ENCODE data around the gene STX8. TPM values are rescaled to one million over a fixed set of nuclear protein-coding genes. Genes with fewer than 3 reads are reported as not detected.
"Not testable (repeated sequence)": the region's sequence is repeated elsewhere in the genome, so short reads cannot be mapped to it uniquely, and the experiment has no call there.

The STX8 gene
- total RNA-seq, 1 donor from 2014 or later: 70.3 TPM

GRCh38 chr17:9419932-9420453 is 155.6 kb downstream of the STX8 start:
- ATAC-seq (no peak), DNase-seq (no peak)
- intact Hi-C loops (cut with micrococcal nuclease): no loop called here

DNA sequence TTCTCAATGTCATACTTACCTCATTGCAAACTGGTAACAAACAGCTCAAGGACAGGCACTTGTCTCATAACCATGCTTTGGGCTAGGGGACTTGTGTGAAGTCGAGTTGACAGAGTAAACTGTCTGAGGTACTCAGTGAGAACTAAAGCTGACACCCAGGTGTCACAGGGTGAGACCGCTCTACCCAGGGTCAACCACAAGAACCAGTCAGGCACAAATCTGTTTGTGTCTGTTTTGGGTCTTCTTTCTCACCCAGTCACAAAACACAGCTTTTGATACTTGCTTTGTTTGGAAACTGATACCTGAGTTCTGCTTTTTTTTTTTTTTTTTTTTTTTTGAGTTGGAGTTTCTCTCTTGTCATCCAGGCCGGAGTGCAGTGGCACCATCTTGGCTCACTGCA is 161.1 kb downstream of the STX8 start:
- intact Hi-C loops (cut with micrococcal nuclease): no loop called here
- DNase-seq (no peak), ATAC-seq (no peak)

DNA sequence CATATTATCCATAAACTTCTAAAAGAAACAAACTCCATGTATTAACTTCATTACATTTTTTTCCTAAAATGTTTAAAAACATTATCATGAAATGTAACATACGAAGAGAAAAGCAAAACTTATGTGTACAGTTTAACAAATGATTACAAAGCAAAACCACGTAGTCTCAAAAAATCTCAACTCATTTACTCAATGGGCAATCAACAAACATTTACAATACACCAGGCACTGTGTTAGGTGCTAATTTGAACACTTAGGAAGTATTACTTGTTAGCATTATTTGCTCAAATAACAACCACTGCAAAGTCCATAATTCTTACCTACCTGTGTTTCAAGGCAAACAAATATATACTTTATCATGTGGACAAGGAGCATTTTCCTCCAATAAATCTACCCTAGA is 164.9 kb downstream of the STX8 start:
- intact Hi-C loops (cut with micrococcal nuclease): no loop called here
- no peak for DNase-seq
- ATAC-seq: no peak

DNA sequence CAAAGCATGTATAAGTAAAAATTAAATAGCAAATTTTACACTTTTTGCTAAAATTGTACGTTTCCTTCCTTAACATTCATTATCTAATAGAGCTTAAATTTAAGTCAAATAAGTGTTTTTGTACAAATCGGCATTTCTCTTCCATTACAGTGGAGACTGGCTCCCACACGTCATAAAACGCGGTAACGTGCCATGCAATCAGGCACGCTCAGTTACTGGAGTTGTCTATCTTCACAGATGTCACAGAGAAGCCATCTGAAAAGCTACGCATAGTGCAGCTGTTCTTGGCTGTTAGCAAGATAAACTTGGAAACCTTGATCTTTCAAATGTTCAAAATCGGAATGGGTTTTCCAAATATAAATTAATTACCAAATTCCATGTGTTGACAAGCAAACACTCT is 165.3 kb downstream of the STX8 start:
- DNase-seq (no peak), ATAC-seq (no peak)
- intact Hi-C loops (cut with micrococcal nuclease): no loop called here

DNA sequence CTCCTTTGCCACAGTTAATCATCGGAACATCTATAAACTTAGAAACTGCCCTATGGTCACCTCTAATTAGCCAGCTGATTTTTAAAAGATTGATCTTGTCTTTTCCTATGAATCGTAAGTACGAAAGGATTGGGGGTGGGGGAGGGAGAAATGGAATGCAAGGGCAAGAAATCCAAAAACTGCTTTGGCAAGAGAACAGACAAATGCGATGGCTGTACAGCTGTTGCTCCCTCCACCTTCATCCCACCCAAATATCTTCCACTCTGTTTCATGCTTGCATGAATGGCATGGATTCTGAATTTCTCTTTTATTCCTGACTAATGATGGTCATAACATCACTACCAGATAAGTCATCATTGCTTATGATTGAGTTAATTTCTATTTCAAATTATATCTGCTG is 165.7 kb downstream of the STX8 start:
- no peak for ATAC-seq
- no peak for DNase-seq
- intact Hi-C loops (cut with micrococcal nuclease): no loop called here

DNA sequence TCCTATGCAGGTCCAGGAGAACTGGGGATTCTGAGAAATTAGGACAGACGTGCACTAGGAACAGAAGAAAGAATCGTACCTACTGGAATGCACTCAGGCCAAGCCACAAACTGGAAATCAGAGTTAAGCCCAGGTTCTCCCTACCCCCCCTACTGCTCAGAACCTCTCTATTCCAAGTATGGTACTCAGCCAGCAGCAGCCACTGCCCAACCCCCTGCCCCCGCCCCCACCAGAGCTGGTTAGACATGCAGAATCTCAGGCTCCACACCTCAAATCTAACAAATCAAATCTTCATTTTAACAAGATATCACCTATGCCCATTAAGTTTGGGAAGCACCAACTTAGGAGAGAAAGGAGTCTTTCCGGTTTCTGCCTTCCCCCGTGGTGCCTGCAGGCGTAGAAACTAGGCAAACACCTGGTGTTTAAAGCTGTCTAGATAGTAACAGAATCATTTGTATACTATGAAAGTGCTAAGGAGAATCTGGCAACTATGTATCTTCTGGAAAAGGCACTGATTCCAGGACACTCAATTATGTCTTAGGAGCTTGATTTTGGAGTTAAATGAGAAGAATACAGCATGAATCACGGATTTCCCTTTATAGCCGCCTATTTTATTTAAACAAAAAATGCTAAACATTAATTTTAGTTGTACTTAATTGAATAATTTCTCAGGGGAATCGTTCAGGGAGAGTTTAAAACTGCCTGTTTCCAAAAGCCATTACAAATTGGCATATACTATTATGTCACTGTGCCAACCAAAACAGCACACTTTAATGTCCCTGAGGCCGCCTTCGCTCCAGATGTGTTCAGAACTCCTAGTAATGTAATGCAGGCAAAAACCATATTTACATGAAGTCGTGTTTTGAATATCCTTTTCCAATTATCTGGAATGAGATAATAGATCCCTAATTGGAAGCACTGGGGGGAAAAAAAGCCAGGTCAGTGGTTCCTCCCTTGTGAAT is 166.5 kb downstream of the STX8 start:
- peak; percentile 57 for ATAC-seq
- intact Hi-C loops (cut with micrococcal nuclease): no loop called here

GRCh38 chr17:9408381-9408780 is 167.2 kb downstream of the STX8 start:
- intact Hi-C loops (cut with micrococcal nuclease): no loop called here
- no peak for ATAC-seq
- no peak for DNase-seq

More for the DNA sequence above, 166.5 kb downstream of the STX8 start:
- DNase-seq: no peak

- DNase-seq: no peak
- intact Hi-C loops (cut with micrococcal nuclease): no loop called here
- ATAC-seq: no peak
Measured at GRCh38 chr17:9406046-9406606, 169.5 kb downstream of the STX8 start.

GRCh38 chr17:9403257-9403656 is 172.4 kb downstream of the STX8 start:
- no peak for DNase-seq
- no peak for ATAC-seq
- intact Hi-C loops (cut with micrococcal nuclease): no loop called here

- ATAC-seq: no peak
- DNase-seq: no peak
- intact Hi-C loops (cut with micrococcal nuclease): no loop called here
Measured at GRCh38 chr17:9402590-9403199, 172.9 kb downstream of the STX8 start.

DNA sequence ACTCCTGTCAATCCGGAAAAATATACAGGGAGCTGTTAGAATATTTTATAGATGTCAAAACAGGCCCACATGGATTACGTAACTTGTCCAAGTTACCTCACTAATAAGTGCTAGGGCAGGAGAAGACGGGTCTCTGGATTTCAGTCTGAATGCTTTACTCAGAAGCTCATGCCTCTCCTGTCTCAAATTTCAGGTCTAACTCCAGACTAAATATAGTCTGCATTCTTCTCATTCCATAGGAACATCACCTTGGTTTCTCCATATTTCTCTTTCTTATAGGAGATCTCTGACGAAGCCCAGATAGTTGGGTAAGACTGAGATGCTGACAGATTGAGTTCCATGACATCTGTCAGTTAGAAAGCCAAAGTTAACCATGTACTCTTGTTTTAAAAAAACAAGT is 174.2 kb downstream of the STX8 start:
- no peak for DNase-seq
- no peak for ATAC-seq
- intact Hi-C loops (cut with micrococcal nuclease): no loop called here

- DNase-seq (no peak), ATAC-seq (no peak)
- intact Hi-C loops (cut with micrococcal nuclease): no loop called here
Measured at GRCh38 chr17:9389111-9389527, 186.5 kb downstream of the STX8 start.

DNA sequence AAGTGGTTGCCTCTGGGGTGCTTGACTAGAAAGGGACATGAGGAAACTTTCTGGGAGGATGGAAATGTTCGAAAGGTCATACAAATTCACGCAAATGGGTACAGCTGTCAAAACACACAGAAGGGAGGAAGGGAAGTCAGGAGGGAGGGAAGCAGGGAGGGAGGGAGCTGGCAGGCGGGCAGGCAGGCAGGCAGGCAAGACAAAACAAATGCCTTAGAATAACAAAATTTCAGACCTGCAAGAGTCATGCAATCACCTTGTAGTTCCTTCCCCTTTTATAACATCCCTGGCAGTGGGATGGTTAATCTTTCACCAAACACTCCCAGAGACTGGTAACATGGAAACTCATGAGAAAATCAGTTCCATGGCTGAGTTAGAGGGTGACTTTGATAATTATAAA is 189.2 kb downstream of the STX8 start:
- ATAC-seq: no peak
- no peak for DNase-seq
- intact Hi-C loops (cut with micrococcal nuclease): no loop called here

GRCh38 chr17:9383826-9384225 is 191.8 kb downstream of the STX8 start:
- intact Hi-C loops (cut with micrococcal nuclease): no loop called here
- DNase-seq: no peak
- ATAC-seq: no peak

DNA sequence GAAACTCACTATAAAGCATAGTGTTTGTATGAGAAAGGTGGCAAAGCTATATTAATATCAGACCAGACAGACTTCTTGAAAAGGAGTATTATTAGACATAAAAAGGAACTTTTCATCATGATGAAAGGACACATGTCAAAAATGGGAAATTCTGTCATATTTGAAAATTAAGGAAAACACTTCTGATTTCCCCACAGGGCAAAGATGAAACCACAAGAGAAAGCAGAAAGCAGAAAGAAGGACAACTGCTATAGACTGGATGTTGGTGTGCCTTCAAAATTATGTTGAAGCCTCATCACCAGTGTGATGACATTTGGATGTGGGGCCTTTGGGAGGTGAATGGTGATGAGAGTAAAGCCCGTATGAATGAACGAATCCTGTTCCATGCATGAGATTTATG is 193.0 kb downstream of the STX8 start:
- DNase-seq (no peak), ATAC-seq (no peak)
- intact Hi-C loops (cut with micrococcal nuclease): no loop called here

- intact Hi-C loops (cut with micrococcal nuclease): no loop called here
- DNase-seq (no peak), ATAC-seq (no peak)
Measured at GRCh38 chr17:9381068-9381467, 194.6 kb downstream of the STX8 start.

DNA sequence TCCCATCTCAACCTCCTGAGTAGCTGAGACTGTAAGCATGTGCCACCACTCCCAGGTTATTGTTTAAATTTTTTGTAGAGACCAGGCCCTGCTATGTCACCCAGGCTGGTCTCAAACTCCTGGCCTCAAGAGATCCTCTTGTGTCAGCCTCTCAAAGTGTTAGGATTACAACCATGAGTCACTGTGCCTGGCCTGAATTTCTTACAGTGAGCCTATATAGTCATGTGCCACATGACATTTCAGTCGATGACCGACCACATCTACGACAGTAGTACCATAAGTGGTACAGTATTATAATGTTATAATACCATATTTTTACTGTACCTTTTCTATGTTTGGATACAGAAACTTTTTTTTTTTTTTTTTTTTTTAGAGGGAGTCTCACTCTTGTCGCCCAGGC is 195.3 kb downstream of the STX8 start:
- DNase-seq: no peak
- intact Hi-C loops (cut with micrococcal nuclease): no loop called here
- ATAC-seq: no peak

DNA sequence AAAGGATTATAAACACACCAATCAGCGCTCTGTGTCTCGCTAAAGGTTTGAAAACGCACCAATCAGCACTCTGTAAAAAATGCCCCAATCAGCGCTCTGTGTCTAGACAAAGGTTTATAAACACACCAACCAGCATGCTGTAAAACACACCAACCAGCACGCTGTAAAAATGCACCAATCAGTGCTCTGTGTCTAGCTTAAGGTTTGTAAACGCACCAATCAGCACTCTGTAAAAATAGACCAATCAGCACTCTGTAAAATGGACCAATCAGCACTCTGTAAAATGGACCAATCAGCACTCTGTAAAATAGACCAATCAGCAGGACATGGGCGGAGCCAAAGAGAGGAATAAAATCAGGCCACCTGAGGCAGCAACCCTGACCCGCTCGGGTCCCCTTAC is 199.4 kb downstream of the STX8 start:
- ATAC-seq; intact Hi-C loops (cut with micrococcal nuclease); DNase-seq: not testable (repeated sequence)

- intact Hi-C loops (cut with micrococcal nuclease): no loop called here
- DNase-seq (no peak), ATAC-seq (peak; percentile 81)
Measured at GRCh38 chr17:9371019-9371418, 204.6 kb downstream of the STX8 start.

DNA sequence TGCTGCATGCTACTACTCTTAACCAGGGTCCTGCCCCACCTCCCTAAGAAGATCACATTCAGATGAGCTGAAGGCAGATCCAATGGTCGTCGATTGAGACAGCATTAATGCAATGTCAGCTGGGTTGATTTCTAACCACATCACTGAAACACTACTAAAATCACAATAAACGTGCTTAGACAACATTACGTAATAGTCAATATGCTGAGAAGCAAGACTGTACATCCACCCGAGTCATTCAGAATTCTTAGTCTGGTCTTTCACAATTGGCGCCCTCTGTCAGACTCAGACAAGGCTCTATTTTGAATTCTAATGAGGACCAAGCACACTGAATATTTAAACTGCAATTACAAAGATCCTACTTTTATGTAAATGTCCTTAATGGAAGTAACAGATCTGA is 205.2 kb downstream of the STX8 start:
- ATAC-seq: no peak
- DNase-seq: no peak
- intact Hi-C loops (cut with micrococcal nuclease): no loop called here
